Heart left ventricle (tissue), 16 donors: ENCODE measurements around the gene JUN. TPM values are rescaled to one million over a fixed set of nuclear protein-coding genes. Genes with fewer than 3 reads are reported as not detected.
A peak's percentile ranks its signal among the peaks of the same experiment; 100 is the strongest.

Experiments used
- ATAC-seq, 4 donors: fragments of 200-7000 bp; cut with Tn5 transposase; one replicate each; pipeline ENCODE4 v1.9.1; 2020 to 2022; ENCODE audit warnings: moderate library complexity in 4 of 4, mild to moderate bottlenecking in 3 of 4, moderate number of reproducible peaks in 1 of 4
- DNase-seq, 5 donors: peaks; one replicate each; pipeline ENCODE4 v3.0.0-alpha.2; 2020
- H3K27ac ChIP-seq, 12 donors: fragments of 200-600 bp; sonication (generic) in 4 of 12; one replicate each; pipeline versions ENCODE4 v1.5.0 to v1.8.0; 2016 to 2022; ENCODE audit warnings: mild to moderate bottlenecking in 2 of 12
- H3K27me3 ChIP-seq, 9 donors: fragments of 200-600 bp; sonication (generic) in 2 of 9; one replicate each; pipeline versions ENCODE4 v1.5.1 to v1.8.0; 2016 to 2022; ENCODE audit warnings: mild to moderate bottlenecking in 3 of 9
- H3K36me3 ChIP-seq, 9 donors: fragments of 200-600 bp; sonication (generic) in 2 of 9; one replicate each; pipeline versions ENCODE4 v1.5.0 to v1.8.0; 2018 to 2022; ENCODE audit warnings: mild to moderate bottlenecking in 2 of 9
- H3K4me1 ChIP-seq, 12 donors: fragments of 200-600 bp; sonication (generic) in 4 of 12; one replicate each; pipeline versions ENCODE4 v1.5.0 to v1.8.0; 2016 to 2022; ENCODE audit warnings: mild to moderate bottlenecking in 3 of 12
- H3K4me3 ChIP-seq, 12 donors: fragments of 200-600 bp; sonication (generic) in 4 of 12; one replicate each; pipeline versions ENCODE4 v1.5.0 to v1.8.0; 2017 to 2022; ENCODE audit warnings: mild to moderate bottlenecking in 9 of 12, moderate library complexity in 4 of 12
- H3K9me3 ChIP-seq, 12 donors: fragments of 200-600 bp; sonication (generic) in 4 of 12; one replicate each; pipeline versions ENCODE4 v1.5.0 to v1.8.0; 2016 to 2022; ENCODE audit warnings: mild to moderate bottlenecking in 1 of 12
- POLR2A ChIP-seq, 2 donors: fragments of 450-650 bp; IDR thresholded peaks; one replicate each; pipeline ENCODE4 v1.6.1; 2017; ENCODE audit warnings: antibody characterized with exemption in 2 of 2, mild to moderate bottlenecking in 2 of 2, moderate library complexity in 2 of 2
- WGBS, 4 donors: extraction: QIAGEN DNeasy Blood & Tissue Kit in 2 of 4; methylation state at CpG; one replicate each; pipeline versions ENCODE4 v1.1.5 to v1.1.7; 2013 to 2018; 5-methylcytosine and 5-hydroxymethylcytosine counted together
- intact Hi-C, 10 donors: fragments of 100-400 bp; cut with DNase I; formaldehyde crosslinking; loops; one replicate each; pipeline versions ENCODE4 v1.11.1 to v1.14.2; 2022
- polyA plus RNA-seq, 2 donors: library from polyadenylated mRNA; stranded (reverse); fragments of 200-250 nt; gene quantifications; one replicate each; pipeline ENCODE4 v1.2.3, GENCODE V29; 2013
- total RNA-seq, 9 donors: library from RNA; depleted of rRNA in 2 of 9; stranded (reverse); fragments of >200 nt in 2 of 9; fragmentation: NEBNext Ultra II Directional in 3 of 9; extraction: Animal tissue kit (Norgen Biotek cat#: 25700) in 3 of 9; gene quantifications; one replicate each; pipeline versions ENCODE4 v1.1.0 to v1.2.4, GENCODE V29; 2016 to 2023
- TF ChIP-seq, protein P1 (sequence below), 12 donors: fragments of 200-600 bp; sonication (generic) in 4 of 12; IDR thresholded peaks; one replicate each; pipeline versions ENCODE4 v1.5.0 to v1.8.0; 2018 to 2022; ENCODE audit warnings: antibody characterized with exemption in 12 of 12, mild to moderate bottlenecking in 5 of 12
- donor health status: ischemic (EF 13 %, LVEDD 7.1; RV severe dilation, severe dysfunction).
- donor health status: healthy with polysubstance abuse.
- donor health status: DM: no; HTN: yes; CAD: no.
- donor health status: DM: no; HTN: no; CAD: no.
- donor health status: ischemic (EF 25% LVEDD 6.9; RV normal size, moderate dysfunction).
- donor health status: ischemic (EF 25% LVEDD 5.7; RV mildly dilated, moderate dysfunction).
- donor health status: healthy.
- donor health status: DM: yes; HTN: yes; CAD: no.
- donor health status: ischemic (EF 35%, LVEDD 5.7; RV mildly dilated, moderate dysfunction).
- donor health status: nonischemic (EF 11% LVEDD 7.7; RV severe dilation, severe dysfunction).
- donor health status: DM: yes; HTN: yes; CAD: no.
- donor health status: PGD.
- donor health status: ischemic (EF 29% LVEDD 5.4; RV normal size, mild dysfunction).
- donor health status: nonischemic (EF 23%, LVEDD 6.1; RV moderate dilation, normal function).

Gene JUN
- total and polyA plus RNA-seq, 11 donors, result 57.1 to 133 (median 82.8) TPM

DNA sequence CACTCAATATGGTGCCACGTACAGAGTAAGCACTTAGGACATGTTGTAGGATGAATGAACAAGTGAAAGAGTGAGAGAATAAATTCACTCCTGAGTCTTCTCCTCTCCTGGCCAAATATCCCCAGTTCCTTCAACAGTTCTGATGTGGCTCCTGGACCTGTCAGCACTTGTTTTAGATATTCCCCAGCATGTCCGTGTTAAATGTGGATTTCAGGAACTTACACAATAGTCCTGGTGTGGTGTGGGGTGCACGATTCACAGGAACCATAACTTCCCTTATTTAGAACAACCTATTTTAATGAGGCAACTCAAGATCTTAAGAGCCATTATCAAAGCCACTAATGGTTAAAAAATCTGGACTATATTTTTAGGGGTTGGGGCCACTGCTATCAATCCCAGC is 45.0 kb downstream of the JUN start:
- H3K9me3 ChIP-seq, result no peaks in the 10 kb centered on the region
- H3K4me1 ChIP-seq, result peaks cover 0 to 21% (median 0%) of the 10 kb centered on the region in 12 donors
- no peak overlapping the region for H3K27ac ChIP-seq
- H3K36me3 ChIP-seq, result no peaks in the 10 kb centered on the region
- no peak for TF ChIP-seq POLR2A (IDR thresholded peaks at IDR 0.05)
- TF ChIP-seq, protein P1, sequence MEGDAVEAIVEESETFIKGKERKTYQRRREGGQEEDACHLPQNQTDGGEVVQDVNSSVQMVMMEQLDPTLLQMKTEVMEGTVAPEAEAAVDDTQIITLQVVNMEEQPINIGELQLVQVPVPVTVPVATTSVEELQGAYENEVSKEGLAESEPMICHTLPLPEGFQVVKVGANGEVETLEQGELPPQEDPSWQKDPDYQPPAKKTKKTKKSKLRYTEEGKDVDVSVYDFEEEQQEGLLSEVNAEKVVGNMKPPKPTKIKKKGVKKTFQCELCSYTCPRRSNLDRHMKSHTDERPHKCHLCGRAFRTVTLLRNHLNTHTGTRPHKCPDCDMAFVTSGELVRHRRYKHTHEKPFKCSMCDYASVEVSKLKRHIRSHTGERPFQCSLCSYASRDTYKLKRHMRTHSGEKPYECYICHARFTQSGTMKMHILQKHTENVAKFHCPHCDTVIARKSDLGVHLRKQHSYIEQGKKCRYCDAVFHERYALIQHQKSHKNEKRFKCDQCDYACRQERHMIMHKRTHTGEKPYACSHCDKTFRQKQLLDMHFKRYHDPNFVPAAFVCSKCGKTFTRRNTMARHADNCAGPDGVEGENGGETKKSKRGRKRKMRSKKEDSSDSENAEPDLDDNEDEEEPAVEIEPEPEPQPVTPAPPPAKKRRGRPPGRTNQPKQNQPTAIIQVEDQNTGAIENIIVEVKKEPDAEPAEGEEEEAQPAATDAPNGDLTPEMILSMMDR (IDR thresholded peaks at IDR 0.05), result no peak
- 31 to 54% (median 42%) methylated on average over 3 of the region's 3 CpGs for WGBS, 4 donors
- H3K4me3 ChIP-seq, result no peak overlapping the region
- intact Hi-C loops, result loop anchor here in 4 of 10 donors (2.0 to 10.0 kb wide), 5 partner anchors 958 to 1206 kb away; no protein-coding TSS in a partner anchor
- ATAC-seq (peak in 3 of 4 donors; percentile 13 to 64 (median 36)), DNase-seq (no peak)
- H3K27me3 ChIP-seq, result no peaks in the 10 kb centered on the region

- Histone ChIP-seq H3K4me3 (no peak overlapping the region), H3K27me3 (no peaks in the 10 kb centered on the region), H3K36me3 (no peaks in the 10 kb centered on the region), H3K9me3 (no peaks in the 10 kb centered on the region), H3K4me1 (peaks cover 0 to 21% (median 0%) of the 10 kb centered on the region in 12 donors), H3K27ac (no peak overlapping the region)
- intact Hi-C loops, result loop anchor here in 3 of 10 donors (5.0 to 10.0 kb wide), 4 partner anchors 962 to 1209 kb away; no protein-coding TSS in a partner anchor
- no peak for TF ChIP-seq POLR2A (IDR thresholded peaks at IDR 0.05)
- TF ChIP-seq, protein P1 (IDR thresholded peaks at IDR 0.05), result no peak
- ATAC-seq (no peak), DNase-seq (no peak)
- WGBS, 4 donors, result 64 to 86% (median 75%) methylated on average over 5 of the region's 5 CpGs
Observed at GRCh38 chr1:58735586-58735985, 48.3 kb downstream of the JUN start.

DNA sequence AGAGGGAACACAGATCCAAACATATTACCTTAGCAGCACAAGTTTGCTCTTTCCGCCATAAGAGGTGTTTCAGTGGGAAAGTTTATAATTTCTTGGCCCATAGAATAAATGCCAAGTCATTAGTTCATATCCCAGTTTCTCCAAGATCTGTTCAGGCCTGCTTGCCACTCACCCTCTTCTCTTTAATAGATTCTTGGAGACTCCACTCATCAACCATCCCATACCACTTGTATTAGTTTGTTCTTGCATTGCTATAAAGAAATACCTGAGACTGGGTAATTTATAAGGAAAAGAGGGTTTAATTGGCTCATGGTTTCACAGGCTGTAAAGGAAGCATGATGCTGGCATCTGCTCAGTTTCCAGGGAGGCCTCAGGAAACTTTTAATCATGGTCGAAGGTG is 49.2 kb downstream of the JUN start:
- Histone ChIP-seq H3K36me3 (no peaks in the 10 kb centered on the region), H3K27ac (no peak overlapping the region), H3K9me3 (no peaks in the 10 kb centered on the region), H3K27me3 (no peaks in the 10 kb centered on the region), H3K4me1 (peaks cover 0 to 15% (median 0%) of the 10 kb centered on the region in 12 donors), H3K4me3 (no peak overlapping the region)
- 92 to 99% (median 96%) methylated on average over 2 of the region's 2 CpGs for WGBS, 4 donors
- TF ChIP-seq POLR2A (IDR thresholded peaks at IDR 0.05), result no peak
- TF ChIP-seq, protein P1 (IDR thresholded peaks at IDR 0.05), result no peak
- DNase-seq (no peak), ATAC-seq (no peak)
- intact Hi-C loops, result loop anchor here in 3 of 10 donors (5.0 to 10.0 kb wide), 4 partner anchors 963 to 1210 kb away; no protein-coding TSS in a partner anchor

- Histone ChIP-seq H3K27me3 (no peaks in the 10 kb centered on the region), H3K4me3 (no peak overlapping the region), H3K36me3 (no peaks in the 10 kb centered on the region), H3K27ac (no peak overlapping the region), H3K4me1 (peaks cover 0 to 7% (median 0%) of the 10 kb centered on the region in 12 donors), H3K9me3 (no peaks in the 10 kb centered on the region)
- ATAC-seq (peak in 3 of 4 donors; percentile 34 to 44 (median 44)), DNase-seq (no peak)
- TF ChIP-seq POLR2A (IDR thresholded peaks at IDR 0.05), result no peak
- TF ChIP-seq, protein P1 (IDR thresholded peaks at IDR 0.05), result no peak
- WGBS, 4 donors, result 70 to 79% (median 78%) methylated on average over 6 of the region's 6 CpGs
- intact Hi-C loops, result loop anchor here in 1 of 10 donors (10.0 kb wide), 1 partner anchor 1213 kb away; no protein-coding TSS in a partner anchor
Observed at GRCh38 chr1:58732087-58732775, 51.6 kb downstream of the JUN start.
